IPS-20b (cell line): Measurements from ENCODE around the gene IPO9.

ENCODE experiments used
- H3K27ac ChIP-seq: one replicate; pipeline ENCODE4 v1.5.1; 2013; ENCODE audit warnings: low read length
- H3K27me3 ChIP-seq: 2 replicates; pipeline ENCODE4 v1.6.1; 2013; ENCODE audit warnings: mild to moderate bottlenecking, low read length, inconsistent platforms; ENCODE audit not compliant: insufficient read depth
- H3K36me3 ChIP-seq: 2 replicates; pipeline ENCODE4 v1.6.1; 2013; ENCODE audit warnings: low read depth, mild to moderate bottlenecking, inconsistent platforms, low read length, moderate library complexity; ENCODE audit not compliant: insufficient read depth
- H3K4me1 ChIP-seq: 2 replicates; pipeline ENCODE4 v1.6.1; 2013; ENCODE audit warnings: mild to moderate bottlenecking, control low read depth, inconsistent platforms, low read length, moderate library complexity; ENCODE audit not compliant: insufficient read depth
- H3K4me3 ChIP-seq: 2 replicates; pipeline ENCODE4 v1.5.1; 2013; ENCODE audit warnings: mild to moderate bottlenecking, low read length, inconsistent platforms
- H3K9ac ChIP-seq: 2 replicates; pipeline ENCODE4 v1.6.1; 2013; ENCODE audit warnings: low read depth, mild to moderate bottlenecking, inconsistent platforms, low read length, moderate library complexity
- H3K9me3 ChIP-seq: 2 replicates; pipeline ENCODE4 v1.6.1; 2013; ENCODE audit warnings: mild to moderate bottlenecking, low read depth, low read length, inconsistent platforms; ENCODE audit not compliant: insufficient read depth

IPO9 gene

DNA sequence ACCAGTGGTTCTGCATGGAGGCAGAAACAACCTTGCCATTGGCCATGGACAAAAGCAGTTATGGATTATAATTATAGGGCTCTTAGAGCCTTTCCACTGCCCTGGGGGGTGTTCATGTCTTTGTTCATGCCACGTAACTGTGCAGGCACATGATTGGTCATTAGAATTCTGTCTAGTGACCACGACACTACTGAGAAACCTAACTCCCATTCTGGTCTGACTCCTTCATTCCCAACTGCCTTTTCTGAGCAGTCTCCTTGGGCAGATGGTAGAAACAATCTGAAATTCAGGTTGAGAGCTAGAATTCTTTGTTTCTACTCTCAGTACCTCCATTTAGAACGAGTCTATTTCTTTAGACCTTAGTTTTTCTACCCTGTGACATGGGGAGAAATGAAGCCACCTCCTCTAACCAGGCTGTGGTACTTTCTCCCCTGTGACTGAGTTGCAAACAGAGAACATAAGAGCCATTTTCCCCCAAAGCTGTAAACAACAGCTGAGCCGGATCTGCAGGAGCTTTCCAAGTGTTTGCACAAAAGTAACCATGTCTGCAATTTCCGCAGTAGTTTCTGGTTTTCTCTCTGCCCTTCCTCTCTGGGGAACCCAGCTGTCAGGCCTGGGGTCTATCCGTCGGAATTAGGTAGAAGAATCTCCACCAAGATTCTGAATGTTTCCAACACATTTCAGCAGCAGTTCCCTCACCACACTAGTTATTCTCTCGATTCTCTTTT is 37.7 kb upstream of the IPO9 start:
- Histone ChIP-seq H3K27me3 (no peaks in the 10 kb centered on the region), H3K27ac (no peak overlapping the region), H3K9ac (no peak overlapping the region), H3K4me1 (no peaks in the 10 kb centered on the region), H3K36me3 (peaks cover 93% of the 10 kb centered on the region), H3K9me3 (no peaks in the 10 kb centered on the region), H3K4me3 (no peak overlapping the region)

GRCh38 chr1:201791779-201792173 is 37.2 kb upstream of the IPO9 start:
- Histone ChIP-seq H3K9me3 (no peaks in the 10 kb centered on the region), H3K36me3 (peaks cover 92% of the 10 kb centered on the region)

GRCh38 chr1:201792534-201793305 is 36.2 kb upstream of the IPO9 start:
- Histone ChIP-seq H3K4me3 (no peak overlapping the region), H3K27me3 (no peaks in the 10 kb centered on the region), H3K36me3 (peaks cover 92% of the 10 kb centered on the region), H3K4me1 (no peaks in the 10 kb centered on the region), H3K9me3 (no peaks in the 10 kb centered on the region), H3K9ac (no peak overlapping the region), H3K27ac (no peak overlapping the region)

More at GRCh38 chr1:201791779-201792173, 37.2 kb upstream of the IPO9 start:
- Histone ChIP-seq H3K27ac (no peak overlapping the region), H3K4me3 (no peak overlapping the region), H3K27me3 (no peaks in the 10 kb centered on the region), H3K4me1 (no peaks in the 10 kb centered on the region), H3K9ac (no peak overlapping the region)

DNA sequence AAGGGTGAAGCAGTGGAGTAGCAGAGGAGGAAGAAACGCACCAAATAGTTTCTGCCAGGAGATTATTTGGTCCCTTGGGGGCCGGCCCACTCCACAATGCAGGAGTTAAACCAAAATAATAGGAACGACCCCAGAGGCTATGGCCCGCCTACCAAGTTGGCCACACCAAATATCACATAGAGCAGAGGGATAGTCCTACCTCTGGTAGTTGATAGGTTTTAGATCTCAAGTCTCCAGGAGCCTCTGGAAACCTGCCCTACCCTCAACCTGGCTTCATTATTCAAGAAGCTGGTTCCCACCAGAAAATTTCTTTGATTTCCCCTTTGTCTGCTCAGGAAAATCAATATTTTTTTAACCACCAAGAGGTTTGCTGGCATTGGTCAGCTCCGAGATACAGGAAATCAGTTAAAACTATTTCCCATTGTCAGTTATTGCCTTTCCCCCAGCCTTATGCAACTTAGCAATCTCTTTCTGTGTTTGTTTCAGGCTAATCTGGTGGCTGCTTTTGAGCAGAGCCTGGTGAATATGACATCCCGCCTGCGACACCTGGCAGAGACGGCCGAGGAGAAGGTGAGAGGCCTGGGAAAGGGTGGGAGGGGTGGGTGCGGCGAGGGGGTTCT is 35.5 kb upstream of the IPO9 start:
- H3K36me3 ChIP-seq: peaks cover 92% of the 10 kb centered on the region

GRCh38 chr1:201795066-201795465 is 33.9 kb upstream of the IPO9 start:
- Histone ChIP-seq H3K9me3 (no peaks in the 10 kb centered on the region), H3K27ac (no peak overlapping the region), H3K4me1 (no peaks in the 10 kb centered on the region), H3K9ac (no peak overlapping the region), H3K27me3 (no peaks in the 10 kb centered on the region), H3K36me3 (peaks cover 80% of the 10 kb centered on the region), H3K4me3 (no peak overlapping the region)

More for the DNA sequence above, 35.5 kb upstream of the IPO9 start:
- no peak overlapping the region for H3K9ac ChIP-seq
- no peaks in the 10 kb centered on the region for H3K9me3 ChIP-seq
- H3K4me1 ChIP-seq: no peaks in the 10 kb centered on the region
- H3K4me3 ChIP-seq: no peak overlapping the region
- no peak overlapping the region for H3K27ac ChIP-seq
- no peaks in the 10 kb centered on the region for H3K27me3 ChIP-seq

DNA sequence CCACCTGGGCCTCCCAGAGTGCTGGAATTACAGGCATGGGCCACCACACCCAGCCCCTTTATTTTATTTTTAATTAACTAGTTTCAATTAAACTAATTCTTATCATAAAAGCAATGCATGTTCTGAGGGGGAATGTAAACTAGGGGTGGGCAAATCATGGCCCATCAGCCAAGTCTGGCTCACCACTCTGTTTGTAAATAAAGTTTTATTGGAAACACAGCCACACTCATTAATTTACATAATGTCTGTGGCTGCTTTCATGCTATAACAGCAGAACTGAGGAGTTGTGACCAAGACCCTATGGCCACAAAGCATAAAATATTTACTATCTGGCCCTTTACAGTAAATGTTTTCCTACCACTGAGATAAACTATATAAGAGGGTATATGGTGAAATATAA is 28.7 kb upstream of the IPO9 start:
- Histone ChIP-seq H3K4me3 (no peak overlapping the region), H3K36me3 (peaks cover 74% of the 10 kb centered on the region), H3K27me3 (no peaks in the 10 kb centered on the region), H3K9me3 (no peaks in the 10 kb centered on the region), H3K27ac (no peak overlapping the region), H3K4me1 (no peaks in the 10 kb centered on the region), H3K9ac (no peak overlapping the region)

DNA sequence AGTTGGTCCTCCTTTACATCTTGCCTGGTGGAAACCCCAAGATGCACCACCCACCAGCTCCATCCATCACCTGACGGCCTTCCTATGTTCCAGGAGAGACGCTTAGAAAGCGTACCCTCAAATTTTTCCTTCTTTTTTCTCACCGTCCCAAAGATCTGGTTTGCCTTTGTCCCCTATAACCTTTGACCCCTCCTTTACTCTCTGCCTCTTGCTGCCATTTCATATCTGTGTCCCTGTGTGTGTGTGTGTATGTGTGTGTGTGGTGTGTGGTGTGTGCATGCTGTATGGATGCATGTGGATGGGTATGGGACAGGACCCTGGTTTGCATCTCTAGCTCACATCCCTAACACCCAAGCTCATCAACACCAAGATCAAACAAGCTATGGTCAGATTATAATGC is 22.2 kb upstream of the IPO9 start:
- Histone ChIP-seq H3K27me3 (no peaks in the 10 kb centered on the region), H3K4me3 (no peak overlapping the region), H3K9me3 (no peaks in the 10 kb centered on the region), H3K36me3 (peaks cover 89% of the 10 kb centered on the region), H3K27ac (no peak overlapping the region), H3K9ac (no peak overlapping the region), H3K4me1 (no peaks in the 10 kb centered on the region)

DNA sequence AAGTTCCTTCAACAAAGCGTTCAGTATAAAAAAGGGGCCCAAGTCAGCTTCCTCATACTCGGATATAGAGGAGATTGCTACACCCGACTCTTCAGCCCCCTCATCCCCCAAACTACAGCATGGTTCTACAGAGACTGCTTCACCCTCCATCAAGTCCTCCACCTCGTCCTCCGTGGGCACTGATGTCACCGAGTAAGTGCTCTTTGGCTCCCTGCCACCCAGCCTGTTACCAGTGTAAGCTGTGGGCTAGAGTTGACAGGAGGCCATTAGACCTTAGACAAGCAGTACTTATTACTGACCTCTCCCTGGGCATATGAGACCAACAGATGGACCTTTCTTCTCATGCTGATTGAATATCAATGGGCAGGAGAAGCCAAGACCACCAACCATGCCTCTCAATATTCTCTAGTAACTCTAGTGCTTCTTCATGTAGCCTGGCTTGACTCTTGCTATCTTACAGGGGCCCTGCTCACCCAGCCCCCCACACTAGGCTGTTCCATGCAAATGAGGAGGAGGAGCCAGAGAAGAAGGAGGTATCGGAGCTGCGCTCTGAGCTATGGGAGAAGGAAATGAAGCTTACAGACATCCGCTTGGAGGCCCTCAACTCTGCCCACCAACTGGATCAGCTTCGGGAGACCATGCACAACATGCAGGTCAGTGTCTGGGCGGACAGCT is 20.9 kb upstream of the IPO9 start:
- Histone ChIP-seq H3K4me3 (no peak overlapping the region), H3K27ac (no peak overlapping the region), H3K9me3 (no peaks in the 10 kb centered on the region), H3K4me1 (no peaks in the 10 kb centered on the region), H3K9ac (no peak overlapping the region), H3K36me3 (peaks cover 97% of the 10 kb centered on the region), H3K27me3 (no peaks in the 10 kb centered on the region)

GRCh38 chr1:201808633-201808990 is 20.3 kb upstream of the IPO9 start:
- peaks cover 97% of the 10 kb centered on the region for H3K36me3 ChIP-seq
- no peaks in the 10 kb centered on the region for H3K27me3 ChIP-seq
- H3K9me3 ChIP-seq: no peaks in the 10 kb centered on the region
- H3K9ac ChIP-seq: no peak overlapping the region
- H3K4me3 ChIP-seq: no peak overlapping the region
- H3K4me1 ChIP-seq: no peaks in the 10 kb centered on the region
- H3K27ac ChIP-seq: no peak overlapping the region

DNA sequence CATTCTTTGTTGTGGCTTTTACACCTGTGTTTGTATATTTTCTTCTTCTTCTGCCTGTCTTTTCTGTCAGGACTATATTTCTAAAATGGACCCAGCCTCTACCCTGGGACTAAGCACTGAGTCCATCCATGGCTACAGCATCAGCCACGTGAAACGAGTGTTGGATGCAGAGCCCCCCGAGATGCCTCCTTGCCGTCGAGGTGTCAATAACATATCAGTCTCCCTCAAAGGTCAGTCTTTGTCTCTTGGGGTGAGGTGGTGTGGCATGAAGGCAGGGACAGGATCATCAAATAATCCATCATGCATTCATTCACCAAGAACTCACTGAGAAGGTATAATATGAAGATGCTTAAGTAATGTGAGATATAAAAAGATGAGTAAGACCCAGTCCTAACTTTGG is 19.1 kb upstream of the IPO9 start:
- Histone ChIP-seq H3K4me1 (no peaks in the 10 kb centered on the region), H3K27ac (no peak overlapping the region), H3K9ac (no peak overlapping the region), H3K9me3 (no peaks in the 10 kb centered on the region), H3K36me3 (peaks cover 92% of the 10 kb centered on the region), H3K4me3 (no peak overlapping the region), H3K27me3 (no peaks in the 10 kb centered on the region)

GRCh38 chr1:201810466-201811216 is 18.3 kb upstream of the IPO9 start:
- peaks cover 90% of the 10 kb centered on the region for H3K36me3 ChIP-seq
- H3K9ac ChIP-seq: no peak overlapping the region
- H3K4me1 ChIP-seq: no peaks in the 10 kb centered on the region
- H3K9me3 ChIP-seq: no peaks in the 10 kb centered on the region
- H3K27ac ChIP-seq: no peak overlapping the region
- H3K27me3 ChIP-seq: no peaks in the 10 kb centered on the region
- H3K4me3 ChIP-seq: no peak overlapping the region
